Vagina (tissue), 2 donors: Measurements from ENCODE around the gene AKR1B15.

Experiments
- POLR2A ChIP-seq, 2 donors: fragments of 450-650 bp; IDR thresholded peaks; one replicate each; pipeline ENCODE4 v1.6.1; 2017; ENCODE audit warnings: antibody characterized with exemption in 2 of 2, mild to moderate bottlenecking in 2 of 2, moderate library complexity in 2 of 2
- POLR2AphosphoS5 ChIP-seq, 2 donors: sonication (generic); formaldehyde crosslinking; IDR thresholded peaks; one replicate each; pipeline ENCODE4 v1.9.0; 2017; ENCODE audit warnings: antibody characterized with exemption in 2 of 2, mild to moderate bottlenecking in 2 of 2, low read depth in 1 of 2; ENCODE audit not compliant: insufficient read depth in 1 of 2
- TF ChIP-seq, protein P1 (sequence below), 3 experiments: fragments of 450-650 bp in 2 of 3; fragments of 200-600 bp in 1 of 3; sonication (generic) in 1 of 3; IDR thresholded peaks; one replicate each; pipeline ENCODE4 v1.5.1; 2017 to 2019; ENCODE audit warnings: antibody characterized with exemption in 3 of 3, mild to moderate bottlenecking in 2 of 3, moderate library complexity in 2 of 3

DNA sequence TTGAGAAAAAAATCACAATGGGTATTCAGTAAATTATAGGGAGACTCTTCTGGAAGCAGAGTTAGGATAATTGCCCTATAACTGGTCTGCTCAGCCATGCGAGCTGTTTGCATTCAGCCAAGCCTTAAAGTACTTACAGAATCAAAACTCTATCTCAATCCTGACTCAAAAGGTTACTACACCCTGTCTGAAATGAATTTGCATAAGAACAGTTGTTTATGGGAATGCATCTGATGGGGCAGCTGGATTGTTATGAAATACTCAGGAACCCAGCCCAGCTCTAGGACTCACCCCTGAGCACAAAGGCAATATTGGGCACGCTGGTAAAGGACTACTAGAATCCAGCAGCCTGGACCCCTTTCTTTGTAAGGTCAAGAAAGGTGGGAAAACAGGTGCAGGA is 38.8 kb downstream of the AKR1B15 start:
- TF ChIP-seq, protein P1, sequence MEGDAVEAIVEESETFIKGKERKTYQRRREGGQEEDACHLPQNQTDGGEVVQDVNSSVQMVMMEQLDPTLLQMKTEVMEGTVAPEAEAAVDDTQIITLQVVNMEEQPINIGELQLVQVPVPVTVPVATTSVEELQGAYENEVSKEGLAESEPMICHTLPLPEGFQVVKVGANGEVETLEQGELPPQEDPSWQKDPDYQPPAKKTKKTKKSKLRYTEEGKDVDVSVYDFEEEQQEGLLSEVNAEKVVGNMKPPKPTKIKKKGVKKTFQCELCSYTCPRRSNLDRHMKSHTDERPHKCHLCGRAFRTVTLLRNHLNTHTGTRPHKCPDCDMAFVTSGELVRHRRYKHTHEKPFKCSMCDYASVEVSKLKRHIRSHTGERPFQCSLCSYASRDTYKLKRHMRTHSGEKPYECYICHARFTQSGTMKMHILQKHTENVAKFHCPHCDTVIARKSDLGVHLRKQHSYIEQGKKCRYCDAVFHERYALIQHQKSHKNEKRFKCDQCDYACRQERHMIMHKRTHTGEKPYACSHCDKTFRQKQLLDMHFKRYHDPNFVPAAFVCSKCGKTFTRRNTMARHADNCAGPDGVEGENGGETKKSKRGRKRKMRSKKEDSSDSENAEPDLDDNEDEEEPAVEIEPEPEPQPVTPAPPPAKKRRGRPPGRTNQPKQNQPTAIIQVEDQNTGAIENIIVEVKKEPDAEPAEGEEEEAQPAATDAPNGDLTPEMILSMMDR (IDR thresholded peaks at IDR 0.05): no peak
- no peak for TF ChIP-seq POLR2A (IDR thresholded peaks at IDR 0.05)
- no peak for TF ChIP-seq POLR2AphosphoS5 (IDR thresholded peaks at IDR 0.05; ENCODE audit: insufficient read depth in 1 of 2, low read depth in 1 of 2)
